HUDEP-2 (cell line): Measurements from ENCODE around the gene PLXNA4.

ENCODE experiments used
- DNase-seq, 76 experiments: peaks; one replicate each; lab custom pipeline; 2025; ENCODE audit not compliant: unreplicated experiment in 76 of 76; lab: John Stamatoyannopoulos, UW

The PLXNA4 gene

DNA sequence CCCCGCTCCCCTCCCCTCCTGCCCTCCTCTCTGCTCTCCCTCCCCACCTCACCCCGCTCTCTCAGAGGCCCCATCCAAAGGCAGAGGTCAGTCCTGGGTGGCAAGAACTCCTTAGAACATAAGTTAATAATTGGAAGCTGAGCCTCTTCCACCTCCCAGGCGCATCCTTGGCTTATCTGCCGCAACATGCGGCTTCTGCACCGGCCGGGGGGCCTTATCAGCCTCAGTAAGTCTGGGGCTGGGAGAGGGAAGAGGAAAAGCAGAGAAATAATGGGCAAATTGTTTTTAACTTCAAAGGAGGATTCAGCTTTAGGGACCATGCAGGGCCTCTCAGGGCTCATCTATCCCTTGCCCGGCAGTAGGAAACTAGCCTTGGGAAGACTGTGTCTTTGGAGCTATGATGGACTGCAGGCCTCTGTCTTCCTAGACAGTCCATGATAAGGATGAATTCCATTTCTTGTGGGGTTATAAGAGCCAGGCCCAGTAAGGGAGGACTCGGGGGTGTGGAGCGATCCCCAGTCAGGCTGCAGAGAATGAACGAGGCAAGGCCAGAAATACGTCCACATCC is 411.6 kb downstream of the PLXNA4 start:
- no peak for DNase-seq

DNA sequence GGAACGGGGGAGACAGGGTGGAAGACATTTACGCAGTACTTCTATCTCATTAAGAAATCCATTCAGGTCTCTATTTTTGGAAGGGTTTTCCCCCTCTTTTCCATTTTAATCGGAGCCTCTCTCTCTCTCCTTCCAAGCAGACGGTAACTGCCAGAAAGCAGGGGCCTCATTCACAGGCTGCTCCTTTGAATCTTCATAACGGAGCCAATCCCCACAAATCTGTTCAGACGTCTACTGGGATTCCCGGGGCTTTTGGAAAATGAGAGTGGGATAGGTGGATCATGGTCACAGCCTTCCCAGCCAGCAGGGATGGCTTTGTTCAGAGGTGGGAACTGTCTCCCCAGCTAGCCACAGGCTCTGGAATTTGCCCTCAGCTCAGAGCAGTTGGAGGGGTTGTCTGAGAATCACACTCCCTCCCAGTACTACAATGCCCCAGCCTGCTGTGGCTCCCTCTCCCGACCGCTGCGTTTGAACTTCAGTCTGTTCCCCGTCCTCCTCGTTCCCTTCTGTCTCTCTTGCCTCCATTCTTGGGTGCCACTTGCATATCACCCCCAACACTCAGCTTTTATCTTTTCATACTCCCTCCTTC is 413.6 kb downstream of the PLXNA4 start:
- DNase-seq: no peak

DNA sequence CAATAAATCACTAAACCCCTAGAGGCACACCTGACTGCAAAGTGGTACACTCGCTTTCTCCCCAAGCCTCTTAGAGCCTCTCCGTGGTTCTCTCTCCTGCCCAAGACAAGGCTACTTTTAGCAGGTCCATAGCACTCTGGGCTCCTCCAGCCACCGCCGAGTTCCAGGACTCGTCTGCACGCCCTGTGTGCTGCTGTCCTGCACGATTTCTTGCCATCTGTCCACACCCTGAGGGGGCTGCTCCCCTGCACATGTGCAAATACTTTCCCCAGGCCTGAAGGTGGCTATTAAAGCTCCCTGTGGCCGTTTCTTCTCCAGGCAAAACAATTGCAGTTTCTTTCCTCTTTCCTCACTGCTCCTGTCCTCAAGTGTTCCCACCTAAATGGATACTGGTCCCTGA is 414.3 kb downstream of the PLXNA4 start:
- DNase-seq: no peak

DNA sequence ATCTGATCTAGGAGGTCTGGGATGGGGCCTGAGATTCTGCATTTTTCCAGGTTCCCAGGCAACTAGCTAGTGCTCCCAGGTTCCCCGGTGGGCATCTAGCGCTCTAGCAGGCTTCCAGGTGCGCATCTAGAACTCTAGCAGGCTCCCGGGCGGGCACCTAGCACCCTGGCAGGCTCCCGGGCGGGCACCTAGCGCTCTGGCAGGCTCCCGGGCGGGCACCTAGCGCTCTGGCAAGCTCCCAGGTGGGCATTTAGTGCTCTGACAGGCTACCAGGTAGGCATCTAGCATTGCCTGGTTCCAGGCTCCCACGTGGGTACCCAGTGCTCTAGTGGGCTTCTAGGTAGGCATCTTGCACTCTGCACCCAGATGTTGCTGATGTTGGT is 414.7 kb downstream of the PLXNA4 start:
- no peak for DNase-seq

DNA sequence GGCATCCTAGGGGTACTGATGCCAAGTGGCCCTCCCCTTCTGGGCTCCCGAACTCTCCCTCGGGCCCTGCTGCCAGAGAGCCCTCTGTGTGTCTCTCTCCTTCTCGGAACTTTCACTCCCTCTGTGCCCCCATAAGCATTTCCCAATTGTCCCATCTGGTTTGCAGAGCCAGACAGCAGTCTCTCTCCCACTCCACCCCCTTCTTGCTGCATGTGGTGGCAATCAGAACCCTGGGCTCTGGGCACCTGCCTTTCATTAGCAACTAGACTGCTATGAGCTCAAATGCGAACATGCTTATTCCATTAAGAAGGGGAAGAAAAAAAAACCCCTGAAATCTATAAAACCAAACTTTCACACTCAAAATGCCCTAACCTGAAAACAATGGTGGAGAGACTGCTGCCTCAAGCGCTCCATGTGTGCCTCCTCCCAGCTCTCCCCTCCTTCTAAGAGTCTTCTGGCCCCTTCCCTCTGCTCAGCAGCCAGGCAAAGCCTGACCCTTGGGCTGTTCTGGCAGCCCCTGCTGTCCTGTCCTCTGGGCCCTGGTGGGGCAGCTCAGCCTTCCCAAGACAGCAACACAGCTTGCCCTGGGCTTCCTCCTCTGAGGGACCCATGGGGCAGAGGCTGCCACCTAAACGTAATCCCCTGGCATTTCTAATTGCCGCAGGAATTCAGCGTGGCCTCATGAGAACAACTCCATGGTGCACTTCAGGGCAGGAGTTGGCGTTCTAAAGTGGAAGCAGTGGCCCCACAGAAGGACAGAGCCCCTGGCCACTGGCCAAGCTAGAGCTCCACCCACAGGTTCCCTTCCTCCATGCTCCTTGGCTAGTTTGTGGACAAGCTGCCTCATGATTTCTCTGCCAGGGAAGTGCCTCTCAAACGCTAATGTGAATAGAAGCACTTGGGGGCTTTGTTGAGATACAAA is 415.4 kb downstream of the PLXNA4 start:
- no peak for DNase-seq

DNA sequence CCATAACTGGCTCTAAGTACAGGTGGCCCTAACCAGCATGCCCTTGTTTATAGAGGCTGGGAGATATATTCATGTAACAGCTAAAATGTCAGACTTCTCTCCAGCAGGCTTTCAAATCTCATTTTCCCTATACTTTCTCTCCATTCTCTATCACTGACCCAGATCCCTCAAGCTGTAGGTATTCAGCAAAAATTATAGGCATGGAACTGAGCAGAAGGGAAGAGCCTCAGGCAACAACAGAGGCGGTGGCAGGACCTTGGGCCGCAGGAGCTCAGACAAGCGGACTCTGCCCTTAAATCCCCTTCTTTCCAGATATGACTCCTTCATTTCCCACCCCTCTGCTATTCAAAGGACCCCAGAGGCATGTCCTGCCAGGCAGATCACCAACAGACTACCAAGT is 417.4 kb downstream of the PLXNA4 start:
- no peak for DNase-seq

DNA sequence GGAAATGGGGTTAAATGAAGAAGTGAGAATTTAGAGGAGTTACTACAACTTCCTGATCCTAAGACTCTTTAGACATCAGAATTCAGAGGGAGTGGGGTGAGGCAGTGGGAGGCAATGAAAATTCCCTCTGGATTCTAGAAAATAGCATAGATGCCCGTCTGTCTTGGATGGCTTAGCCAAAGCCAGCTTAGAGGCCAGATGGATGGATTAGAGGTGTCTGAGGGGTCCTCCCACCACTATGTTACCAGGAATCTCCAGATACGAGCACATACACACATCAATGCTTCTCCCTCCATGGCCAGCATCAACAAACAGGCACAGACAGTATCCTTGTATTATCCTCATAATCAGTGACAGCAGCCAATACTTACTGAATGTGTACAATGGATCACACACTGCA is 418.1 kb downstream of the PLXNA4 start:
- DNase-seq: no peak

DNA sequence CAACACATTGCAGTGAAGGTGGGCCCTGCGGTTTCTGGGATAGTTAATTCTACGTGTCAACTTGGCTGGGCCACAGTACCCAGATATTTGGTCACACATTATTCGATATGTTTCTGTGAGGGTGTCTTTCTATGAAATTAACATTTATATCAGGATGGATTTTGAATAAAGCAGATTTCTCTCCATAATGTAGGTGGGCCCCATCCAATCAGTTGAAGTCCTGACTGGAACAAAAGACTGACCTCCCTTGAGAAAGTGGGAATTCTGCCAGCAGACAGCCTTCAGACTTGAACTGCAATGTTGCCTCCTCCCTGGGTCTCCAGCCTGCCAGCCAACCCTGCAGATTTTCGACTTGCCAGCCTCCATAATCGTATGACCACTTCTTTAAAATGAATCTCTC is 420.6 kb downstream of the PLXNA4 start:
- no peak for DNase-seq

DNA sequence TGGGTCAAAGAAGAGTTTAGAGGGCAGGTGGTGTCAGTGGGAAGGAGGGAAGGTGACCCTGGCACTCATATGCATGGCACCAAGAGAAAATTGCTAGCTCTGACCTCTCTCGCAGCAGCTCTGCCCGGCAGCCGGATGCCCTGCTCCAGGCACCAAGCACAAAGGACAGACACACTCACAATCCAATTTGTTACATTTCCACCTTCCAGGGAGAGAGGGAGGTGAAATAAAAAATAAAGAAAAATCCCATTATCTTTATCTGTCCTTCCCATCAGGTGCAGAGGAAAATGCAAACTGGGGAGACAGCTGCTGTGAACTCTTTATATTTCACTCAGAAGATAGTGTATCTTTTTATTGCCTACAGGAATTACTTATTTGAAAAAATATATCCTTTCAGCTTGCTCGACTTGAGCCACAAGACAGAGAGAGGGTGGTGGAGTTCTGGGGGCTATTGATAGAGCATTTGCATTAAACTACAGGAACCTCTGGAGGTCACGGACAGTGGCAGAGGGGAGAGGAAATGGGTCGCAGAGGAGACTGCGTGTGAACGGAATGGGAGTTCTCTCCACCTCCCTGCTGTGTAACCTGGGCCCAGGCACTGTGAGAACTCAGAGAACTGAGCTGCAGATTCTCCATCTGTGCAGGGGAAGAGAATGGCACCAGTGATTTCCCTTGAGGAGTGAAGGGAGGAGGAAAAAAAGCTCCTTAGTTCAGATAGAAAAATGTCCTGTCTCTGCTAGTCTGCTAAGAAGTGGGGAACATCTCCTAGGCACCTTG is 421.4 kb downstream of the PLXNA4 start:
- no peak for DNase-seq

DNA sequence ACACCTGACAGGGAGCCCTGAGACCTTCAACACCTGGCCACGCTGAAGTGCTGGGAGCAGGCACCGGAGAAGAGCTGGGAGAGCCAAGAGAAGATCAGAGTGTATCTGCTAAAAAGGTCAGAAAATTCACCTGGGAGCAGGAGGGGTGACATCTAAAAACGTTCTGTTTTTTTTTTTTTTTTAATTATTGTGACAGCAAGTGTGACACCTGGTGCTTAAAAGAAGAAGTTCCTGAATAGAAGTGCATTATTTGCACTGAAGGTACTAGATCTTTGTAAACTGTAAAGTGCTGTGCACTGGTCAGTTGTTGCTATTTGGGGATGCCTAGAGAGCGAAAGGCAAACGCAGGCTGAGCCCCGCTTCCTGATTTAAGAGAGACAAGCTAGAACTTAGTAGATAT is 422.0 kb downstream of the PLXNA4 start:
- no peak for DNase-seq

DNA sequence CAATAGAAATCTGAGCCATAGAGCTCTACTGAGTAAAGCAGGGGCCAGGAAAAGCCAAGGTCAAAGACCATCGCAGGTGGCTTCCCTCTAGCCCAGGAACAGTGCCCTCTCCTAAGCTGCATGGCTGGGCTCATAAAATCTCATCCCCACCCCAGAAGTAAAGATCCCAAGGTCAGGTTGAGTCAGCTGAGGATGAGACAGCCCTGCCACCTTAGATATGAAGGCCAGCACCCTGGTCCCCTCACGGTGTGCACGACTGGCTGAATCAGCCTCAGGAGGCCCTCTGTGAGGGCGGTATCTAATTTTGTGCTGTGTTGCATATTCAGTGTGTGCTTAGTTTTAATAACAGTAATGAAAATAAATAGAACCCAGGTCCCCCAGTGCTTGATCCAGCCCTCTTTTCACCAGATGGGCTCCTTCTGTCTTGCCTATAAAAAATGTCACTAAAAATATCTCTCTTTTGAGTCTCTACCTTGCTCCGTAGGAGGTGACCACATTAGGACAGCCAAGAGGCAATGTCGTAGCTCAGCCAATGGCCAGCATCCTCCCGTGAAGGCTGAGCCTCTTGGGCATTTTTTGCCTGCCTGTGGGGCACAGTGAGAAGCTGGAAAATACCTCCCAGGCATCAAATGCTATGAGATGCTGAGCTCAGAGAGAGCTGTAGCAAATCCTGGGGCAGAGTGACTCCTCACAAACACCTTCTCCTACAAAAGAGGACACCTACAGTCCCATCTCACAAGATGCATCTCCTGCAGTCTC is 424.0 kb downstream of the PLXNA4 start:
- no peak for DNase-seq

DNA sequence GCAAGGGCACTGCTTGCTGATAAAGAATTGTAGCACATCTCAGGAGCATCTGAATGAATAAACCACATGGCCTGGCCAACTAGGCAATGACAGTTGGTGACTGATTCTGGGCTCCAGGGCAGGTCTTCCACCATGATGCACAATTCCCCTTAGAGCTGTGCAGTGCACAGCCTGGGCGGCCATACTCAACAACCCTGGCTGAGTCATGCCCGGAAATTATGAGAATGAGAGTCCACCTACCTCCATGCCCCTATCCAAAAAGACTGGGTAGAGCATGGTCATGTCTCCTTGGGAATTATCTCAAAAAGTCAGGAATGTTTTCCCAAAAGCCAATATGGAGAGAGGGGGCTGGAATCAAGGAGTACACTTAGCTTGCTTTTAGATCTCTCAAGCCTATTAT is 425.6 kb downstream of the PLXNA4 start:
- no peak for DNase-seq

DNA sequence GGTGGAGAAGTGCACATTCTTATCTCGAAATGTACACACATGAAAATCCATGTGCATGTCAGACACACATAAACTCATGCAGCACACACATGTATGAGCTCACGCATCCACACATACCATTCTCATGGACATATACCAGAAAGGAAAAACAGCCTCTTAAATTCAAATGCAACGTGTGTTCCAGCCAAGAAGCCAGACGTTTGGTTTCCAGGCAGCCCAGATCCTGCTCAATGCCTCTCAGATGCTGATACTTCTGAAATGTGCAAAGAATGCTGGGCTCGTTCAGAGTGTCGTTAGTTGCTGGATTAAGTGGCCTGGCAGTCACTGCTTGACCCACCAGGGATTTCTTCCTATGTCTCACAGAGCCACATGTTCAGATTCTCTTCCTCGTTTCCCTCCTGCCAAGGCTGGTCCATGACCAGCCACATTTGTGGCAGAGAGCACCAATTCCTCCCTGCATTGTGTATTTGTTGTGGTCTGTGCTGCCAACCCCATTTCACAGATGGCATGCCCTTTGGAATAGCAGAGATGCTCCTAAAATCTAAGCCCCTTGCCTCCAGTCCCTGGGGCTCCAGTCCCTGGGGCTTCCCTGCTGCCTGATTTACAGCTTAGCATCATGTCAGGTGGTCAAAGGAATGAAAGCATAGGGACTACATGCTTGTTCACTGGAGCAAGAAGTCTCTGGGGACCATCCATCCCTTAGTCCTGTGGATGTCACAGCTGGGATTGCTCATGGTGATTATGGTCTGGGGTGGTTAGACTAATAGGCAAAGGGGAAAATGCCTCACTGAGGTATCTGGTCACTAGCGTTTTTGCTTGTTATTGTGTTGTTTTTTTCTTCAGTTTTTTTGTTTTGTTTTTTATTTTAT is 426.6 kb downstream of the PLXNA4 start:
- no peak for DNase-seq

DNA sequence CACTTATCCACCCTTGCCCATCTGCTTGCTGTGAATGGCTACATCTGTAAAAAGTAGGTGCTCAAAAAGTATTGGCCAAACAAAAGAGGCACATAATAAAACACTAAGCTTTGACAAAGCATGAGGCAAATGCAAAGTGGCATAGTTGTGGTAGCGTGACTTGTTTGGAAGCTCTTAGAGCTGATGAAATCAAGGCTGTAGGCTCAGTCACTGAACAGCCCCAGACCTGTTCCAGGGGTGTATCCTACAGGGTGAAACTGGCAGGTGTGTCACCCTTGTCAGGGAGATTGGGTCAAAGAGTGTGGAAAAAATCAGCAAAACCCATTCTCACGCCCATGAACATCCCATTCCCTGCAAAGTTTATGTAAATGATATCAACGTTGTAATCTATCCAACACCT is 427.4 kb downstream of the PLXNA4 start:
- DNase-seq: no peak

DNA sequence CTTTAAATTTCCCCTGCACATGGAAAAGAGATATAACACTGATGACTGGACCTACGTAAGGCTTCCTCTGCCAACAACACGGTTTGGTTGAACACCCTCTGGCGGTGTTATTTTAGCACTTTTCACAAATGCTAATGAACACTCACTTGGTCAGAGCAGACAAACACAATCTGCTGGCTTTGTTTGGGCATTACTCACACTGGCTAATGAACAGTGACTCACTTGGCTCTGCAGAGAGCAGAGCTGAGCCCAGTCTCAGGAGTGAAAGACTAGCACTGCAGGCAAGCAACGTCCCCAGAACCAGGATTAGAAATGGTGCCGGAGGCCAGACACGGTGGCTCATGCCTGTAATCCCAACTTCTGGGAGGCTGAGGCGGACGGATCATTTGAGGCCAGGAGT is 430.8 kb downstream of the PLXNA4 start:
- DNase-seq: no peak

DNA sequence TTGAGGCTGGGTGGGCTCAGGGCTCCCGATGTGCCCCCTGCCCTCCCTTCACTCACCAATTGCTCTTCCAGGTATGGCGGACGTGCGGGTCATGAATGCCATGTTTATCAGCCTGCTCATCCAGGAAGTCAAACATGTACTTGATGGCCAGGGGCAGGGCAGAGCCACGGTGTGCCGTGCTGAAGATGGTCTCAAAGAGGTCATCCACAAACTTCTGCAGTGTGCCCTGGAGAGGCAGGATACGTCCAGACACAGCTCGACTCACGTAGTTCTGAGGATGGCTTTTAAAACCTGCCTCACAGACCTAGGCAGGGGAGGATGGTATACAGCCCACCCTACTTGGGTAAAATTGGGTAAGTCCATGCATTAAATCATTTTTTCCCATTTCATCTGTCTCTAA is 431.2 kb downstream of the PLXNA4 start:
- DNase-seq: no peak

DNA sequence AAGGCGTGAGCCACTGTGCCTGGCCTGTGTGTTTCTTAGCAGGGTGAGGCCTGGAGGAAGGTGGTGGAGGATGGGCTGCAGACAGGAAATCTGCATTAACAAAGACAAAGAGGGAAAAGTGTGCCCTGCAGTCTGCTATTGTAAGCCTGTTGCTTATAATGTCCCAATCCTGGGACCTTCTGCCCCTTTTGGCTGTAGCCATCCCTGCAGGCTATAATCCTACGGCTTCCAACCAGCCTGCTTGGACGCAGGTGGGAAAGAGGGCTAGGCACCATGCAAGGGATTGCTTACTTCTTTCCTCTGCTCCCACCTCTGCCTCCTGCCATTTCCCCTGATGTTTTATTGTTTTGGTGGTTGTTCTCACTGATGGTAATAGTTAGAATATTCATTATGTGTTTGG is 434.3 kb downstream of the PLXNA4 start:
- DNase-seq: no peak

DNA sequence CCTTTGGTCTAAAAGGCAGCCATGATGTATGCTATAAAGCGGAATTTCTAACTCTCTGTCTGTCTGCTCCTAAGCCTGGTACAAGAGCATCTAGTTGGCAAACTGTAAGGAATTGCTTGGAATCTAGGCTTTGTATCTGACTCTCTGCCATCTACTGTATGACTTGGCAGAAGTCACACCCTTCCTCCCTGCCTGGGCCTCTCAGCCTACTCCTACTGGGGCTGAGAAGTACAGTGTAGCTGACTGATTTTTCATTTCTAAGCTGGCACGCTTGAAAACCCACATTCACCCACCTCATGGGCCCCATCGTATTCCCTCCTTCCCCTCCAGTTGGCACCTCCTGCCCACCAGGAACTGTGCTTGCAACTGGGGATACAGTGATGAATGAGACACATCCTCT is 435.2 kb downstream of the PLXNA4 start:
- DNase-seq: no peak

DNA sequence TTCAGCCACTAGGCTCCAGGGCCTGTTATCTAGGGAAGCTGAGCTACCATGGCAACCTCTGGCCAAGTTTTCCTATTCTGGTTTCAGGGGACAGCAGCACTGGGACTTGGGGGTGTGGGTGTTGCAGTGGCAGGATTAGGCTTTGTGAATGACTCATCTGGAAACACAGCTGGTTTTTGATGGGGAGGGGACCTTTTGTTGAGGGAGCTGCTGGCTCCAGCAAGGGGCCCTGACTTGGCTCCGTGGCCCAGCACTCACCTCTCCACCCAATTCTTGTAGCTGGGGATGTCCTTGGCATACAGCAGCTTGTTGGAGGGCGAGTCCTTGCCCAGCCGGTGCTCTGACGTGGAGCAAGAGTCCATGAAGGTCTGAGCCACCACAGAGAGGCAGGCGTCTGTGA is 435.9 kb downstream of the PLXNA4 start:
- no peak for DNase-seq

DNA sequence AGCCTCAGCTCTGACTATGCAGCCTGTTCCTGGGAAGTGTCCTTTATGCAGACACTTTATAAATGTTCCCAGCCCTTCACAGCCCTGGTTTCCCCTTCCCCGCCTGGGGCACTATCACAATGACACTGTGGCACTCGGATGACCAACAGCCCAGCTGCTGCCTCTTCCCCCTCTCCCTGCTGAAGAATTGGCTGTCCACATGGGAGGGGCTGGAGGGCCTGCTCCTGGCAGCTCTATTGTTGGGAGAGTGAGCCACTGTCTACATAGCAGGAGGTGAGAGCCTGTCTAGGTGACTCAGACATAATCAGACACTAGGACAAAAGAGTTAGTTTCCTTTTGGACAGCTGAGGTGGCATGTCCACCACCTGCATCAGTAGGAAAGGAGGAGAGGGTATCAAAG is 437.5 kb downstream of the PLXNA4 start:
- no peak for DNase-seq
